Gastroesophageal sphincter (tissue), 3 donors: ENCODE measurements around the gene RAB26.

Source experiments
- CTCF ChIP-seq, 4 experiments: fragments of 200-600 bp in 2 of 4; fragments of 450-650 bp in 2 of 4; sonication (generic) in 1 of 4; IDR thresholded peaks; one replicate each; pipeline ENCODE4 v1.5.1; 2017 to 2019; ENCODE audit warnings: antibody characterized with exemption in 4 of 4, mild to moderate bottlenecking in 2 of 4, moderate library complexity in 2 of 4
- EP300 ChIP-seq: sonication (generic); formaldehyde crosslinking; IDR thresholded peaks from one replicate; pipeline ENCODE4 v1.6.1; 2017; ENCODE audit warnings: antibody characterized with exemption, mild to moderate bottlenecking
- POLR2A ChIP-seq, 2 donors: fragments of 450-650 bp; IDR thresholded peaks; one replicate each; pipeline ENCODE4 v1.6.1; 2017; ENCODE audit warnings: antibody characterized with exemption in 2 of 2, mild to moderate bottlenecking in 2 of 2, moderate library complexity in 1 of 2
- POLR2AphosphoS5 ChIP-seq: sonication (generic); formaldehyde crosslinking; IDR thresholded peaks from one replicate; pipeline ENCODE4 v1.6.1; 2017; ENCODE audit warnings: antibody characterized with exemption

GRCh38 chr16:2143878-2144485 lies 4.4 kb upstream of the RAB26 start:
- no peak for TF ChIP-seq POLR2AphosphoS5
- TF ChIP-seq POLR2A (IDR thresholded peaks at IDR 0.05): no peak
- no peak for TF ChIP-seq EP300
- TF ChIP-seq CTCF (IDR thresholded peaks at IDR 0.05): no peak
